ENCODE results near the gene HMGN3. TPM values are rescaled to one million over a fixed set of nuclear protein-coding genes. Genes with fewer than 3 reads are reported as not detected.

Gene HMGN3
- total and polyA plus RNA-seq, 2 of the 13 experiments (the other 11 are each of a cell fraction or from before 2014, with no cell fraction given), result 67.9 to 145 TPM

DNA sequence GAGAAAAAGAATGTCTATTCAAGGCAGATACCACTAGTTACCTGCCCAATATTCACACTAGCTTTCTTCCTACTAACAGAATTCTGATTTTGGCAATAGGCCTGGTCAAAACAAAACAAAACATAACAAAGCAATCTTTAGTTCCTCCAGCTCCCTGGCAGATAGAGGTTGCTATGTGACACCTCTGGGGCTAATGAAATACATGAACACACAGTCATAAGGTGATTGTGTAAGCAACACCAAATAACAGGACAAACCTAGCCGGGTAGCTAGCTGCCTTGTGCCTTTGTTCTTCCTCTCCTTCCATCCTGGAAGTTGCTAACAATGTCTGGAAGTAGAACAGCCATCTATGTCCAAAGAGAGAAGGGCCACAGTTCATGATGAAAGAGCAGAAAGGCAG, 6.0 kb upstream of the HMGN3 start:
- ChIA-PET CTCF (ENCODE audit: low intra/inter-chr PET ratio, low total read pairs) (no interaction called here), POLR2A (no interaction called here)
- no peaks in the 10 kb centered on the region for H3K27me3 ChIP-seq (ENCODE audit: control insufficient read depth in 1 of 2, insufficient read depth in 2 of 2, low read length in 2 of 2)
- H2AFZ ChIP-seq (ENCODE audit: low read length), result no peak overlapping the region
- no TSS peak for BruUV-seq (replicated peaks)
- intact Hi-C loops (cut with micrococcal nuclease; ENCODE audit: unreplicated experiment) (no loop called here), in situ Hi-C loops (cut with HindIII; ENCODE audit: extremely low pct_ligation_motif_present, low pct_unique_long_range_greater_than_20kb) (no loop called here)
- 0% methylated on average over 1 of the region's 1 CpG for WGBS (ENCODE audit: low lambda C conversion rate)
- ATAC-seq, result no peak
- no peak for DNase-seq (ENCODE audit: low spot score)
- H3K4me3 ChIP-seq (replicated peaks in 1 of 3; ENCODE audit: insufficient read depth in 1 of 3, low read depth in 2 of 3, low read length in 3 of 3), result no peak overlapping the region
- no peaks in the 10 kb centered on the region for H3K79me2 ChIP-seq (ENCODE audit: insufficient read depth, low read length)
- no peak overlapping the region for H3K4me2 ChIP-seq (ENCODE audit: low read depth, low read length)
- peaks cover 10% of the 10 kb centered on the region for H3K4me1 ChIP-seq (ENCODE audit: insufficient read depth, low read length)
- no peaks in the 10 kb centered on the region for H4K20me1 ChIP-seq (ENCODE audit: insufficient read depth, low read length)
- no peak overlapping the region for H3K9ac ChIP-seq (ENCODE audit: insufficient read depth, low read depth, low read length)
- TF ChIP-seq AKAP8 (CRISPR knock-in tag; IDR thresholded peaks at IDR 0.05) (no peak), ZNF496 (CRISPR knock-in tag; IDR thresholded peaks at IDR 0.05; ENCODE audit: insufficient replicate concordance) (no peak), IKZF4 (CRISPR knock-in tag; IDR thresholded peaks at IDR 0.05; ENCODE audit: borderline replicate concordance, low read depth, not compliant biosample characterization) (no peak), ZNF136 (CRISPR knock-in tag; IDR thresholded peaks at IDR 0.05; ENCODE audit: low read depth) (no peak), GATAD1 (CRISPR knock-in tag; IDR thresholded peaks at IDR 0.05) (no peak), TCF7L2 (IDR thresholded peaks at IDR 0.05; ENCODE audit: low read depth, low read length) (no peak), ZFYVE20 (CRISPR knock-in tag; IDR thresholded peaks at IDR 0.05; ENCODE audit: borderline replicate concordance, low read depth) (no peak), ZNF720 (CRISPR knock-in tag; IDR thresholded peaks at IDR 0.05) (no peak), TP53 (CRISPR knock-in tag; conservative IDR thresholded peaks at IDR 0.05) (no peak), JARID2 (CRISPR knock-in tag; IDR thresholded peaks at IDR 0.05; ENCODE audit: insufficient replicate concordance) (no peak), ZBTB8A (CRISPR knock-in tag; IDR thresholded peaks at IDR 0.05; ENCODE audit: borderline replicate concordance, low read depth) (no peak), SIX4 (CRISPR knock-in tag; IDR thresholded peaks at IDR 0.05) (no peak), AGO1 (IDR thresholded peaks at IDR 0.05; ENCODE audit: low read depth, low read length, poor library complexity, severe bottlenecking) (no peak), MZF1 (CRISPR knock-in tag; IDR thresholded peaks at IDR 0.05; ENCODE audit: borderline replicate concordance) (no peak)
- TF ChIP-seq, protein P1, sequence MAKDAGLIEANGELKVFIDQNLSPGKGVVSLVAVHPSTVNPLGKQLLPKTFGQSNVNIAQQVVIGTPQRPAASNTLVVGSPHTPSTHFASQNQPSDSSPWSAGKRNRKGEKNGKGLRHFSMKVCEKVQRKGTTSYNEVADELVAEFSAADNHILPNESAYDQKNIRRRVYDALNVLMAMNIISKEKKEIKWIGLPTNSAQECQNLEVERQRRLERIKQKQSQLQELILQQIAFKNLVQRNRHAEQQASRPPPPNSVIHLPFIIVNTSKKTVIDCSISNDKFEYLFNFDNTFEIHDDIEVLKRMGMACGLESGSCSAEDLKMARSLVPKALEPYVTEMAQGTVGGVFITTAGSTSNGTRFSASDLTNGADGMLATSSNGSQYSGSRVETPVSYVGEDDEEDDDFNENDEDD (CRISPR knock-in tag; IDR thresholded peaks at IDR 0.05; ENCODE audit: borderline replicate concordance), result no peak
- TF ChIP-seq, protein P2, sequence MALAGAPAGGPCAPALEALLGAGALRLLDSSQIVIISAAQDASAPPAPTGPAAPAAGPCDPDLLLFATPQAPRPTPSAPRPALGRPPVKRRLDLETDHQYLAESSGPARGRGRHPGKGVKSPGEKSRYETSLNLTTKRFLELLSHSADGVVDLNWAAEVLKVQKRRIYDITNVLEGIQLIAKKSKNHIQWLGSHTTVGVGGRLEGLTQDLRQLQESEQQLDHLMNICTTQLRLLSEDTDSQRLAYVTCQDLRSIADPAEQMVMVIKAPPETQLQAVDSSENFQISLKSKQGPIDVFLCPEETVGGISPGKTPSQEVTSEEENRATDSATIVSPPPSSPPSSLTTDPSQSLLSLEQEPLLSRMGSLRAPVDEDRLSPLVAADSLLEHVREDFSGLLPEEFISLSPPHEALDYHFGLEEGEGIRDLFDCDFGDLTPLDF (CRISPR knock-in tag; IDR thresholded peaks at IDR 0.05), result no peak
- no peak for FAIRE-seq
- H3K9me3 ChIP-seq (ENCODE audit: low read length), result no peaks in the 10 kb centered on the region
- no peaks in the 10 kb centered on the region for H3K36me3 ChIP-seq (replicated peaks in 1 of 2; ENCODE audit: control insufficient read depth in 1 of 2, insufficient read depth in 2 of 2, low read length in 2 of 2)
- H3K27ac ChIP-seq (ENCODE audit: extremely low read length, insufficient read depth, low read length), result no peak overlapping the region

All from HepG2 (cell line).